Activated CD4-positive, alpha-beta T cell treated with anti-CD3 and anti-CD28 coated beads for 24 hours (primary cell): ENCODE results near the gene PARD6A.
A peak's percentile ranks its signal among the peaks of the same experiment; 100 is the strongest.

ENCODE experiments used
- DNase-seq, 2 donors: peaks; one replicate each; pipeline ENCODE4 v3.0.0-alpha.2; 2020; ENCODE audit warnings: low read depth in 2 of 2

Gene PARD6A

GRCh38 chr16:67653789-67654402 is 6.9 kb upstream of the PARD6A start:
- no peak for DNase-seq

- DNase-seq, result no peak
These were observed 6.3 kb upstream of the PARD6A start for GRCh38 chr16:67654403-67654911.

DNA sequence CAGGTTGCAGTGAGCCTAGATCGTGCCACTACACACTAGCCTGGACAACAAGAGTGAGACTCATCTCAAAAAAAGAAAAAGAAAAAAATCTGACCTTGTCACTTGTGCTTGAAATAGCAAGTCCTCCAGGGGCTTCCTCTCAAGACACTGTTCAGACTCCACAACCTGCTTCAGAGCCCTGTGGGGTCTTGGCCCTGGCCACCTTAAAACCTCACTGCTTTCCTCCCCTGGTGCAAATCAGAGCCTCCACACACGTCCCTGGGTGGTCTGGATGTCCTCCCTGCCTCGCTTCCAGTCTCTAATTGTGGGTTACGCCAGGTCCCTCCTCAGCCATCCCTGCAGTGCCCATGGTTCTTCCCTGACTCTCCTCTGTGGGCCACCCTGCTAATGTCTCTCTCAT is 5.4 kb upstream of the PARD6A start:
- DNase-seq, result no peak

- DNase-seq, result no peak
These were observed 4.3 kb upstream of the PARD6A start for GRCh38 chr16:67656344-67657016.

DNA sequence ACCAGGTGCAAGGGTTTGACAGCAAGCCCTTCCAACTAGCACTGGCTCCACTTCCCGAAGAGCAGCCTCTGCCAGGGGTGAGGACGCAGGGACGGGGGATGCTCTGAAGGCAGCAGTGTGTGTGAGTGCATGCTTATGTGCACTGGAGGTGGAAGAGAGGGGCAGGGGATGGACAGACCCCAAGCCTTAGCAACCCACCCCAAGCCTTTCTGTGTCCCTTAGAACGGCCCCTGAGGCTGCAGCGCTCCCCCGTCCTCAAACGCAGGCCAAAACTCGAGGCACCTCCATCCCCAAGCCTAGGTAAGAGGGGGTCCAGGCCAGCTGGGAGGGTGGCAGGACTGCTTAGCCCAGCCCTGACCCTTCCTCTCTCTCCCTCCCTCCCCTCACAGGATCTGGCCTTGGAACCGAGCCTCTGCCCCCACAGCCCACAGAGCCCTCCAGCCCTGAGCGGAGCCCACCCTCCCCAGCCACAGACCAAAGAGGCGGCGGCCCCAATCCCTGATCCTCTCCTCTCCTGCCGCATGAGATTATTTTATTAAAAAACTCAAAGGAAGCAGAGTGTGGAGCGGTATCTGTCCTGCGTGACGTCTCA is 3.6 kb upstream of the PARD6A start:
- no peak for DNase-seq

DNA sequence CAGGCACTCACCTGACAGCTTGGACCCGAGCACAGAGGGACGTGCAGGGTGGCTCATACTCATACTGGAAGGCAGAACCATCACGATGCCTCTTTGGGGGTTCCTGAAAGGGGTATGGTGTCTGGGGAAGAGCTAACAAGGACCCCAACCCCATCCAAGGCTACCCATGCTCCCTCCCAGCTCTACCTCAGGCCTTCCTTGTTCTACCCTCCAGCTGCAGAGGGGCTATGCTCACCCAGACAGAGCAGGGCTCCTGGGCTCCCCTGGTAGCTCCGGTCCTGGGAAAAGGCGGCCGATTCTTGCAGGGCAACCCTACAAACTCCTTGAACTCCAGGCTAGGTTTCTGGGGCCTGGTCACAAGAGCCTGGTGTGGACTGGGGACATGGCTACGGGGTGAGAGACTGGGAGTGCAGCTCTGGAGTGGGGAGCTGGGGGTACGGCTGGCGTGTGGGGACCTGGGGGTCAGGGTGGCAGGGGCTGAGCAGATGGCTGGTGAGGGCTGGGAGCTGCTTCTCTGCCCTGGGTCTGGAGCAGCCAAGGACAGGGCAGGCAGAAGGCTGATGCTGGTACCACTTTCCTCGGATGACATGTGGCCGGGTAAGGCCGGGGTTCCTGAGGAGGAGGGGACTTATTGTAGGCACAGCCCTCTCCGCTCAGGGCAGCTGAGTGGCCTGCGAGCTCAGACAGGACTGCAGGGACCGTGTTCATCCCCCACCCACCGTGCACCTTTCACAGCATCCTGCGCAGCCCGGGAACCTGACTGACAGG is 2.8 kb upstream of the PARD6A start:
- no peak for DNase-seq

- no peak for DNase-seq
These were observed 1.7 kb upstream of the PARD6A start for GRCh38 chr16:67658849-67659674.

DNA sequence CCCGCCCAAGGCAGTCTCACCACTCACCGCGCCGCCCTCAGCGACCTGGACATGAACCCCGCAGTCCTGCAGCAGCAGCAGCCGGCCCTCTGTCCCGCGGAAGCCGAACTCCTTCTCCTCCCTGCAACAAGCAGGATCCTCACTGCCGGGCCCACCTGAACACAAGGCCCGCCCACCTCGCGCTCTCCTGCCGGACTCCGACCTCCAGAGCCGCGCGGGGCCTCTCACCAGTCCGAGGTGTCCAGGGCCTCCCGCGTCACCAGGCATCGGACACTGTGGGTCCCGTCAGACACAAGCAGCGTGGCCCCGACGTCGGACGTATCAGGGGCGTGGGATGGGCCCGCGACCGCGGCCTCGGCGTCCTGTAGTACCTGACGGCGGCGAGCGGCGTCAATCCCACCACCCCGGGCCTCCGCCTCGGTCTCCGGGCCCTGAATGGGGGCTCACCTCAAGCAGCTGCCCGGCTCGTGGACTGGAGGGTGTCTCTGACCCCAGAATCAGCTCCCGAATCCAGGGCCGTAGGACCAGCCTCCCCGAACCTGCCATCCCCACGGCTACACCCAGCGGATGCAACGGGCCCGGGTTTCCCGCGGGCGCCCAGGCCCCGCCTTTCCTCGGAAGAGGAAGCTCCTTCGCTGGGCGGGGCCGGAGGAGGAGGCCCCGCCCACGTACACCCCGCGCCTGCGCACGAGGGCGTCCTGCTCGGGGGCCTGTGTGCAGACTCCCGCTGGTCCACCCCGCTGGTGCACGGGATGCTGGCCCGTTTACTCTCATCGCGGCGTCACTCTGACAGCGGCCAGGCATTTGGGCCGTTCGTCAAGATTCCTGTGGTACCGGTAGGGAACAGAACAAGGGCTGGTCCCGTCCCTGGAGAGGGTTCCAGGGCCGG is 841 bp upstream of the PARD6A start, which contains the start of gene ACD:
Gene ACD (minus strand): TSS at position 586 of the 889 bp plus-strand sequence. CDS start 40 bp downstream, at position 546.
- peak; percentile 90 to 93 for DNase-seq

DNA sequence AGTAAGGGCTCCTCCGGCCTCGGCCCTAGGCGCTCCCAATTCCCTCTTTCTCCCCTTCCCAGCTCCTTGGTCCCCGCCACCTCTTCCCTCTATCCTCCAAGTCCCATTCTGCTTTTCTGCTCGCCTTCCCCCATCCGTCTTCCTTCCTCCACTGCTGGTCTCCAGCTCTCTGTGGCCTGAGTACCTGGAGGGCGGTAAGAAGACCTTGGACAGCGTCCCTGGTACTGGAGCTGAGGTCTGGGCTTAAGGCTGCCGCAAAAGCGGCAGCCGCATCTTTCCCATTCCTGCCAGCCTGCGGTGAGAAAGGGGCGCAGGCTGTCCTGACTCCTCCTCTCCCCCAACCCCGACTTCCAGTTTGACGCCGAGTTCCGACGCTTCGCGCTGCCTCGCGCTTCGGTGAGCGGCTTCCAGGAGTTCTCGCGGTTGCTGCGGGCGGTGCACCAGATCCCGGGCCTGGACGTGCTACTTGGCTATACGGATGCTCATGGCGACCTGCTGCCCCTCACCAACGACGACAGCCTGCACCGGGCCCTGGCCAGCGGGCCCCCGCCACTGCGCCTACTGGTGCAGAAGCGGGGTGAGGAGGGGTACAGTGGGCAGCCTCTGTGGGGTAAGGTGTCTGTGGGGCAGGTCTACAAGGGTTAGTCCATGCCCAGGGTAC is 471 bp downstream of the PARD6A start:
- no peak for DNase-seq

GRCh38 chr16:67661886-67662652 is 1.3 kb downstream of the PARD6A start:
- DNase-seq, result no peak

- no peak for DNase-seq
These were observed 1.9 kb downstream of the PARD6A start for GRCh38 chr16:67662653-67663010.

DNA sequence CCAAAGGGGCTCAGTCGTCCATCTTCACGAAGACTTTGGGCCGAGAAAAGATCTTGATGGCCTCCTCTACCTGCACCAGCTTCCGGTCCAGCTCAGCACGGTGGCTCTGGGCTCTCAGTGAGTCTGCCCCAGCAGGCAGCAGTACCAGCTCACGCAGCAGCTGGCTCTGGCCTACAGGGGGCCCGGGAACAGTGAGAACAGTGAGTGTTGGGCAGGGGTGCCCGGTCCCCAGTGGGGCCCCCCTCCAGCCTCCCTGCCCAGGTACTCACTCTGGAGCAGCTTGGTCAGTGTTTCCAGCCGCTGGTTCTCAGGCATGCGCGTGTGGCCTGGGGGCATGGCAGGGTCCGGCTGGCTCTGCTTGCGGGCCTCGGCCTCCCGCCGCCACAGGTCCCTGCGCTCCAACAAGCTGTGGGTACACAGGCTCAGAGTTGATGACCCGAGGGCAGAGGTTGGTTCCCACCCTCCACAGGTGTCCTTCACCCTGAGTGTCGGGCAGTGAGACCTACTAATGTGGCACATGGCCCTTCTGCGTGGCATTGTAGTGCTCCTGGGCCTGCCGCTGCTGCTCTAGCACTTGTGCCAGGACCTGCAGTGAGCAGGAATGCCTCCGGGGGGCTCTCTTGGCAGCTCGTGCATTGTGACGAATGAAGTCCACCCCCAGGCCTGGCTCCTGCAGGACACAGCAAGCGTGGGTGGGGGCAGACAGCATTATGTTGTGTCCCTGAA is 2.6 kb downstream of the PARD6A start:
- DNase-seq, result no peak

- DNase-seq, result no peak
These were observed 3.1 kb downstream of the PARD6A start for GRCh38 chr16:67663877-67664222.

DNA sequence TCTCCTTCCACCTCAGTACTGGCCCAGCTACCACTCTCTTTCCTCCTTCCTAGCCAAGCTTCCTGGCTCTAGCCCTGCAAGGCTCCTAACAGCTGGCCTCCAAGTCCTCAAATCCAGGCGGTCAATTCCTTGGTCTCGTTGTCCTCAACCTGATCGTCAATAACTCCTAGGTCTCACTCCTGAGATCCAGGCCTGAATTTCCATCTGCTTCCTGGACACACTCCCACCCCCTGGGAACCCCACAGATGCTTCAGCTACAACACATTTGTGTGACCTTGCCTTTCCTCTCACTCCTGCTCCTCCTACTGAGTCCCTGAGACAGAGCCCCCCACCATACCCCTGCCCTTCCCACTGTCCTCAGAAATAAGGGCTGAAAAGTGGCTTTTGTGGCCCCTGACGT is 3.5 kb downstream of the PARD6A start:
- no peak for DNase-seq

GRCh38 chr16:67664871-67665270 is 4.1 kb downstream of the PARD6A start:
- DNase-seq, result no peak

DNA sequence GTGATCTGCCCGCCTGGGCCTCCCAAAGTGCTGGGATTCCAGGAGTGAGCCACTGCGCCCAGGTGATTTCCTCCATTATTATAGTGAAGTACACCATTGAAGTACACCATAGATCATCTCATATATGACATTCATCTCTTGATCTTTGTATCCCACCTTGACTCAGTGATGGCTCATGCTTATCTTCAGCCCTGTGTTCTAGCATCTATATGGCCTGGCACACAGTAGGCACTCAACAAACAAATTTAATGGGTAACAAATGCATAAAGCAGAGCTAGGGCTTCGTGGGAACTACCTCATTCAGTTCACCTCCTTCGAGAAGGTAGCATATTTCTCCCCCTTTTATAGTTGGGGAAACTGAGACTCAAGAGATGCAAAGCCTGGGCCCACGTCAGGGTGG is 4.8 kb downstream of the PARD6A start:
- no peak for DNase-seq

GRCh38 chr16:67666032-67666551 is 5.3 kb downstream of the PARD6A start:
- DNase-seq, result no peak
